Measurements from ENCODE around the gene MMP13. TPM values are rescaled to one million over a fixed set of nuclear protein-coding genes. Genes with fewer than 3 reads are reported as not detected.
A peak's percentile ranks its signal among the peaks of the same experiment; 100 is the strongest.
"Not testable (repeated sequence)": the region's sequence is repeated elsewhere in the genome, so short reads cannot be mapped to it uniquely, and the experiment has no call there.

Gene MMP13
- total RNA-seq, 2 donors from 2014 or later, result not detected

DNA sequence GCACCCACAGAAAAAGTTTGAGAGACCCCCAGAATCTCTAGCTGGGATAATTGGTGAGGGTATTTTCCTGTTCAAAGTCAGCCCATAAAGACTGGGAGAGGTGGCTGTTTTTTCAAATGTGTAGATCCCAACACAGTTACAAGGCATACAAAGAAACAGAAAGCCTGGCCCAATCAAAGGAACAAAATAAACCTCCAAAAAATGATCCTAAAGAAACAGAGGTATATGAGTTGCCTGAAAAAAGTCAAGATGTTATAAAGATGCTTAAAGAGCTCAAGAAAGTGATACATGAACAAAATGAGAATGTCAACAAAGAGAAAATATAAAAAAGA lies 40.5 kb downstream of the MMP13 start:
- H3K9me3 ChIP-seq, result no peaks in the 10 kb centered on the region
- H3K27ac ChIP-seq, result no peak overlapping the region
- H3K27me3 ChIP-seq (replicated peaks; ENCODE audit: insufficient read depth), result no peaks in the 10 kb centered on the region
- DNase-seq (ENCODE audit: low spot score) (no peak), ATAC-seq (ENCODE audit: insufficient number of reproducible peaks, low FRiP score, low read depth) (no peak)
- H3K4me1 ChIP-seq (ENCODE audit: control insufficient read depth in 1 of 2, low read depth in 2 of 2), result no peaks in the 10 kb centered on the region
- TF ChIP-seq, protein P1, sequence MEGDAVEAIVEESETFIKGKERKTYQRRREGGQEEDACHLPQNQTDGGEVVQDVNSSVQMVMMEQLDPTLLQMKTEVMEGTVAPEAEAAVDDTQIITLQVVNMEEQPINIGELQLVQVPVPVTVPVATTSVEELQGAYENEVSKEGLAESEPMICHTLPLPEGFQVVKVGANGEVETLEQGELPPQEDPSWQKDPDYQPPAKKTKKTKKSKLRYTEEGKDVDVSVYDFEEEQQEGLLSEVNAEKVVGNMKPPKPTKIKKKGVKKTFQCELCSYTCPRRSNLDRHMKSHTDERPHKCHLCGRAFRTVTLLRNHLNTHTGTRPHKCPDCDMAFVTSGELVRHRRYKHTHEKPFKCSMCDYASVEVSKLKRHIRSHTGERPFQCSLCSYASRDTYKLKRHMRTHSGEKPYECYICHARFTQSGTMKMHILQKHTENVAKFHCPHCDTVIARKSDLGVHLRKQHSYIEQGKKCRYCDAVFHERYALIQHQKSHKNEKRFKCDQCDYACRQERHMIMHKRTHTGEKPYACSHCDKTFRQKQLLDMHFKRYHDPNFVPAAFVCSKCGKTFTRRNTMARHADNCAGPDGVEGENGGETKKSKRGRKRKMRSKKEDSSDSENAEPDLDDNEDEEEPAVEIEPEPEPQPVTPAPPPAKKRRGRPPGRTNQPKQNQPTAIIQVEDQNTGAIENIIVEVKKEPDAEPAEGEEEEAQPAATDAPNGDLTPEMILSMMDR (IDR thresholded peaks at IDR 0.05), result peak; percentile 3
- H3K36me3 ChIP-seq, result no peaks in the 10 kb centered on the region
- H3K4me3 ChIP-seq, result no peak overlapping the region

DNA sequence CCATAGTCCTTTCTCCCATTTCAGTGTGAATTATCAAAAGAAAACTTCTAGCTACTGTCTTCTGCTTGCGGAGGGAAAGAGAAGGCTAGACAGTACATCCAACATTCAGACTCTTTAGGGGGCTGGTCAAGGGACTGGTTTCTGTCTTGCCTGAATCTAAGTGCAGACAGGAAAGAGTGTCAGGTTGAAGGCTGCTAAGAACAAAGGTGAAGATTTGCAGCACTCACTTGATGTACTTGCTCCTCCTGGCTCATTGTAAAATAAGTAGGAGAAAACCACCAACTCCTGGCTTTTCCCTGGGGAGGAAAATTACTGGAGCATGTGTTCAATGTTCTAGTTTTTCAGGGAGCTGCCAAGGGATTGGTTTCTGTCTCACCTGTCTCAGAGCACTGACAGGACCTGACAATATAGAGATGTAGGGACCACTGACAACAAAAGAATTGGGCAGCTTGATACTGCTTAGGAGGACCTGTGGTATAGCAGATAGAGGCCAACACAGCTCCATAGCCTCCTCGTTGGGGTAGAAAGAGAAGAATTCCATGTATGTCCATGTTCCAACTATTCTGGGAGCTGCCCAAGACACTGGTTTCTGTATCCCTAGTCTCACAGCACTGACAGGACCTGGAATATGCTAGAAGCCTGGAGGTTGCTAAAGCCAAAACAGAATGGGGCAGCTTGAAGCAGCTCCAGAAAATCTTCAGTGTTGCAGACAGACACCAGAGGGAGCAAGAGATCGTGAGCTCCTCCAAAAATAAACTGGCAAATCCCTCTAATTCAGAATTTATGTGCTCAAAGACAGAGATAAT lies 41.1 kb downstream of the MMP13 start:
- Histone ChIP-seq H3K9me3 (no peaks in the 10 kb centered on the region), H3K36me3 (no peaks in the 10 kb centered on the region), H3K4me1 (ENCODE audit: control insufficient read depth in 1 of 2, low read depth in 2 of 2) (no peaks in the 10 kb centered on the region), H3K4me3 (no peak overlapping the region), H3K27me3 (replicated peaks; ENCODE audit: insufficient read depth) (no peaks in the 10 kb centered on the region), H3K27ac (no peak overlapping the region)
- no peak for DNase-seq (ENCODE audit: low spot score)
- ATAC-seq (ENCODE audit: insufficient number of reproducible peaks, low FRiP score, low read depth), result no peak
- TF ChIP-seq, protein P1 (IDR thresholded peaks at IDR 0.05), result peak; percentile 32

DNA sequence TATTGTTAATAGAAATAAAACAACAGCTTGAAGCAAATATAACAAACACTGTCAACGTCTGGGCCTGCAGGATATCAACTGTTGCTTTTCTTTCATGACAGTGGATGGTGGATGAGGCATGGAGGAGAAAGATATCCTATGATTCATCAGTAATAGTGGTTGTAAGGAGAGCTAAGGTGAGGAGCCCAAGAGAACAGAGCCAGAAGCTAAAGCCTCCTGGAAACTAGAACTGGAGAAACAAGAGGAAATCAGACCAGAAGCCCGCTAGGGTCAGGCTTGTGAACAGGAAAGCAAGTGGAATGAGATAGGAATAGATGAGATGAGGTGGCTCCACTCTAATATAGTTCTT lies 43.1 kb downstream of the MMP13 start:
- no peak overlapping the region for H3K4me3 ChIP-seq
- no peak overlapping the region for H3K27ac ChIP-seq
- no peaks in the 10 kb centered on the region for H3K27me3 ChIP-seq (replicated peaks; ENCODE audit: insufficient read depth)
- H3K36me3 ChIP-seq, result no peaks in the 10 kb centered on the region
- ATAC-seq (ENCODE audit: insufficient number of reproducible peaks, low FRiP score, low read depth) (no peak), DNase-seq (ENCODE audit: low spot score) (no peak)
- TF ChIP-seq, protein P1 (IDR thresholded peaks at IDR 0.05), result no peak
- no peaks in the 10 kb centered on the region for H3K4me1 ChIP-seq (ENCODE audit: control insufficient read depth in 1 of 2, low read depth in 2 of 2)
- no peaks in the 10 kb centered on the region for H3K9me3 ChIP-seq

DNA sequence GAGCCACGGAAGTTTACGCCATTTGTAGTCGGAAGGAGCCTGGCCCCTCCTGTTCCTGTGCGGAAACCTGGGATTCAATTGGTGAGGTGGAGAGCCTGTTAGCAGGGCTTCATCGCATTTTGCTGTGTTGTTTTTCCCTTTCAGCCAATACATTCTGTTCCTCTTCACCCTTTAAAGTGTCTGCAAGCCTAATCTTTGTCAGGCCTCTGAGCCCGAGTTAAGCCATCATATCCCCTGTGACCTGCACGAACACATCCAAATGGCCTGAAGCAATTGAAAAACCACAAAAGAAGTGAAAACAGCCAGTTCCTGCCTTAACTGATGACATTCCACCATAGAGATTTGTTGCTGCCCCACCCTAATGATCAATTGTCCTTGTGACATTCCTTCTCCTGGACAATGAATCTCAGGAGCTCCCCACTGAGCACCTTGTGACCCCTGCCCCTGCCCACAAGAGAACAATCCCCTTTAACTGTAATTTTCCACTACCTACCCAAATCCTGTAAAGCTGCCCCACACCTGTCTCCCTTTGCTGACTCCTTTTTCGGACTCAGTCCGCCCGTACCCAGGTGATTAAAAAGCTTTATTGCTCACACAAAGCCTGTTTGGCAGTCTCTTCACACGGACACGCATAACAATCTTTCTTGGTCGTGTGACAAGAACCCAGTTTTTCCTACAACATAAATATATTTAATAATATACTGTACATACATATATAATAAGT lies 43.6 kb downstream of the MMP13 start:
- Histone ChIP-seq H3K27ac (no peak overlapping the region), H3K36me3 (no peaks in the 10 kb centered on the region), H3K9me3 (no peaks in the 10 kb centered on the region), H3K27me3 (replicated peaks; ENCODE audit: insufficient read depth) (no peaks in the 10 kb centered on the region), H3K4me3 (no peak overlapping the region), H3K4me1 (ENCODE audit: control insufficient read depth in 1 of 2, low read depth in 2 of 2) (no peaks in the 10 kb centered on the region)
- TF ChIP-seq, protein P1 (IDR thresholded peaks at IDR 0.05), result no peak
- ATAC-seq (ENCODE audit: insufficient number of reproducible peaks, low FRiP score, low read depth), result no peak
- DNase-seq (ENCODE audit: low spot score), result no peak

DNA sequence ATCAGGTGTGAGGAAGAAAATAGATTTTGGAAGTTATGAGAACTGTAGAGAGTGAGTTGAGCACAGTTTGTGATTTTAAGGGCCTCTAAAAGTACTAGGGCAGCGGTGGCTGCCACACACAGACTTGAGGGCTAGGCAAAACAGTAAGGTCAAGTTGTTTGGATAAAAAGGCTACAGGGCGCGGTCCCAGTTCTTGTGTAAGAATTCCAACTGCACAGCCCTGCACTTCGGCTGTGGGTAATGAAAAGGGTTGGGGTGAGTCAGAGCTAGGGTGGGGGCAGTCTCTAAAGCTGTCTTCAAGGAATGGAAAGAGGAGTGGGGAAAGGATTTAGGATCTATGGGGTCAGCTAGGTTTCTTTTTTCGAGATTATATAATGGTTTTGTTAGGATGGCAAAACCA lies 49.7 kb downstream of the MMP13 start:
- DNase-seq (ENCODE audit: low spot score); ATAC-seq (ENCODE audit: insufficient number of reproducible peaks, low FRiP score, low read depth); H3K27ac ChIP-seq: not testable (repeated sequence)

DNA sequence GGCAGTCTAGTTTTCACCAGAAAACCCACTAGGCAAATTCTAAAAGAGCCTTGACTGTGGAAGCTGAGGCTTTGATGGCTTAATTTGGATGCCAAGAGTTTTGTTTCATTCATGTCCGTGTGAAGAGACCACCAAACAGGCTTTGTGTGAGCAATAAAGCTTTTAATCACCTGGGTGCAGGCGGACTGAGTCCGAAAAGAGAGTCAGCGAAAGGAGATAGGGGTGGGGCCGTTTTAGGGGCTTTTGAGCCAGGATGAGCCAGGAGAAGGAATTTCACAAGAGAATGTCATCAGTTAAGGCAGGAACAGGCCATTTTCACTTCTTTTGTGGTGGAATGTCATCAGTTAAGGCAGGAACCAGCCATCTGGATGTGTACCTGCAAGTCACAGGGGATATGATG lies 51.6 kb downstream of the MMP13 start:
- not testable (repeated sequence) for H3K4me3 ChIP-seq; H3K4me1 ChIP-seq (ENCODE audit: control insufficient read depth in 1 of 2, low read depth in 2 of 2); H3K27me3 ChIP-seq (replicated peaks; ENCODE audit: insufficient read depth); H3K27ac ChIP-seq; DNase-seq (ENCODE audit: low spot score); H3K36me3 ChIP-seq; H3K9me3 ChIP-seq; ATAC-seq (ENCODE audit: insufficient number of reproducible peaks, low FRiP score, low read depth)

More for the DNA sequence above, 49.7 kb downstream of the MMP13 start:
- not testable (repeated sequence) for H3K4me1 ChIP-seq (ENCODE audit: control insufficient read depth in 1 of 2, low read depth in 2 of 2); H3K36me3 ChIP-seq; H3K4me3 ChIP-seq; H3K27me3 ChIP-seq (replicated peaks; ENCODE audit: insufficient read depth); H3K9me3 ChIP-seq
